C4-2B (cell line): ENCODE results near the gene MSMP.

Source experiments
- H3K27ac ChIP-seq: fragments of 450-650 bp; 2 replicates; pipeline ENCODE4 v1.5.1; 2017
- CTCF ChIP-seq: fragments of 450-650 bp; conservative IDR thresholded peaks from 2 replicates; pipeline ENCODE4 v1.5.1; 2017; ENCODE audit warnings: mild to moderate bottlenecking
- ZFX ChIP-seq: fragments of 450-650 bp; IDR thresholded peaks from 2 replicates; pipeline ENCODE4 v1.6.1; 2017

The MSMP gene

GRCh38 chr9:35758475-35759050 is 4.5 kb upstream of the MSMP start:
- TF ChIP-seq ZFX (no peak), CTCF (no peak)
- no peak overlapping the region for H3K27ac ChIP-seq

GRCh38 chr9:35757892-35758275 is 3.8 kb upstream of the MSMP start:
- TF ChIP-seq ZFX (no peak), CTCF (no peak)

GRCh38 chr9:35757226-35757891 is 3.3 kb upstream of the MSMP start:
- TF ChIP-seq CTCF: no peak
- TF ChIP-seq ZFX: no peak
- H3K27ac ChIP-seq: no peak overlapping the region

More at GRCh38 chr9:35757892-35758275, 3.8 kb upstream of the MSMP start:
- no peak overlapping the region for H3K27ac ChIP-seq

- H3K27ac ChIP-seq: no peak overlapping the region
- no peak for TF ChIP-seq ZFX
- no peak; the same call in 1 of the 2 replicates for TF ChIP-seq CTCF
These were observed 2.5 kb upstream of the MSMP start for GRCh38 chr9:35756275-35757225.

- H3K27ac ChIP-seq: no peak overlapping the region
- no peak for TF ChIP-seq ZFX
- no peak for TF ChIP-seq CTCF
These were observed 995 bp upstream of the MSMP start for GRCh38 chr9:35755071-35755470.

DNA sequence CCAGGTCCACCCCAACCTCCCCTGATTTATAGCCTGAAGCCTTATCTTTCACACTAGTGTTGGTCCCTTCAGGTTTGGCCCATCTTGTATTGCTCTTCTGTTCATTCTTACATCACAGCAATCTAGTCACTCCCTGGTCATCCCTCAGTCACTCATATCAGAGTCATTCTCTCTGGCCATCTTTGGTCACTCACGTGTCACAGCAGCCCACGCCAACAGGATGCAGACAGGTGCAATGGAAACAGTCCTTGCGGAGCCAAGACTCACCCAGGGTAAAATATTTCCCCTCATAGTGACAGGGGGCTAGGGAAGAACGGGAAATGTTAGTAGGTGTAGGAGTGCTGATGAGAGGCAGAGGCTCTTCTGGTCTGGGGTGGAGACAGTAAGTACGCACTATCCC is 610 bp downstream of the MSMP start:
- TF ChIP-seq ZFX: no peak
- no peak for TF ChIP-seq CTCF
- no peak overlapping the region for H3K27ac ChIP-seq

- TF ChIP-seq ZFX (no peak), CTCF (no peak)
- peak overlapping the region; percentile 90 for H3K27ac ChIP-seq
These were observed 3.9 kb downstream of the MSMP start for GRCh38 chr9:35750256-35750531.
